ENCODE data around the gene CHCHD5. TPM values are rescaled to one million over a fixed set of nuclear protein-coding genes. Genes with fewer than 3 reads are reported as not detected.

The CHCHD5 gene
- total and polyA plus RNA-seq, 2 of the 8 experiments (the other 6 are each of a cell fraction or from before 2014, with no cell fraction given) = 27.2 to 71.5 TPM

- no peak for DNase-seq (ENCODE audit: low read depth in 1 of 2, low spot score in 2 of 2)
- FAIRE-seq = no peak
- Histone ChIP-seq H4K8ac (ENCODE audit: extremely low read depth, insufficient read depth, low read length) (no peak overlapping the region), H2AK5ac (ENCODE audit: low read depth, low read length) (no peak overlapping the region), H3K14ac (ENCODE audit: insufficient read length) (no peak overlapping the region), H3K18ac (ENCODE audit: extremely low read depth, low read length) (no peak overlapping the region), H3K9me3 (ENCODE audit: insufficient read depth in 2 of 2, low read depth in 1 of 2, low read length in 1 of 2) (no peaks in the 10 kb centered on the region), H2AFZ (ENCODE audit: low read length) (no peak overlapping the region), H4K20me1 (replicated peaks in 1 of 2; ENCODE audit: control insufficient read depth in 1 of 2, insufficient read depth in 2 of 2, low read length in 2 of 2) (no peaks in the 10 kb centered on the region), H3K9ac (replicated peaks in 1 of 4; ENCODE audit: extremely low read depth in 1 of 4, low read depth in 3 of 4, low read length in 3 of 4) (no peak overlapping the region), H3K27ac (ENCODE audit: low read depth, low read length) (no peak overlapping the region), H2BK20ac (ENCODE audit: low read length) (no peak overlapping the region), H3K23ac (ENCODE audit: insufficient read length) (no peak overlapping the region), H3K4me1 (replicated peaks in 1 of 4; ENCODE audit: control insufficient read depth in 3 of 4, insufficient read depth in 4 of 4, low read length in 3 of 4) (no peaks in the 10 kb centered on the region), H3K4me2 (ENCODE audit: insufficient read depth in 1 of 2, low read depth in 2 of 2, low read length in 2 of 2) (no peak overlapping the region), H3K27me3 (replicated peaks in 1 of 4; ENCODE audit: control insufficient read depth in 3 of 4, extremely low read depth in 1 of 4, insufficient read depth in 3 of 4, low read length in 3 of 4) (no peaks in the 10 kb centered on the region), H3K79me1 (ENCODE audit: low read depth, low read length) (no peaks in the 10 kb centered on the region), H2BK120ac (replicated peaks; ENCODE audit: low read depth, low read length) (no peak overlapping the region), H3K23me2 (ENCODE audit: low read depth, low read length) (no peaks in the 10 kb centered on the region), H3K79me2 (ENCODE audit: control insufficient read depth in 1 of 2, insufficient read depth in 2 of 2, low read length in 2 of 2) (no peaks in the 10 kb centered on the region), H4K91ac (replicated peaks; ENCODE audit: insufficient read length, low read length) (no peak overlapping the region), H3K4me3 (ENCODE audit: extremely low read depth in 1 of 4, insufficient read depth in 2 of 4, low read depth in 3 of 4, low read length in 4 of 4) (no peak overlapping the region), H2BK12ac (ENCODE audit: low read depth, low read length) (no peak overlapping the region), H4K5ac (ENCODE audit: insufficient read length, low read depth, low read length) (no peak overlapping the region), H3K56ac (replicated peaks; ENCODE audit: insufficient read length, low read depth, low read length) (no peak overlapping the region), H3K36me3 (ENCODE audit: control insufficient read depth in 2 of 4, insufficient read depth in 4 of 4, low read length in 3 of 4) (no peaks in the 10 kb centered on the region), H3K4ac (replicated peaks; ENCODE audit: insufficient read length, low read depth, low read length) (no peak overlapping the region), H2BK5ac (ENCODE audit: low read depth, low read length) (no peak overlapping the region), H2BK15ac (ENCODE audit: low read length) (no peak overlapping the region)
- no peak for TF ChIP-seq SP1 (IDR thresholded peaks at IDR 0.05; ENCODE audit: low read depth, low read length)
- no peak for TF ChIP-seq JUND (IDR thresholded peaks at IDR 0.05; ENCODE audit: low read length)
- TF ChIP-seq NANOG (IDR thresholded peaks at IDR 0.05; ENCODE audit: insufficient read depth, low read depth, low read length, poor library complexity, severe bottlenecking) = no peak
- TF ChIP-seq PHF8 (conservative IDR thresholded peaks at IDR 0.05; ENCODE audit: low read depth, low read length) = no peak
- TF ChIP-seq KDM1A (IDR thresholded peaks at IDR 0.05; ENCODE audit: borderline replicate concordance, low read length) = no peak
- TF ChIP-seq USF2 (IDR thresholded peaks at IDR 0.05; ENCODE audit: low read length) = no peak
- no peak for TF ChIP-seq SIX5 (IDR thresholded peaks at IDR 0.05; ENCODE audit: low read depth, low read length)
- TF ChIP-seq MAX (IDR thresholded peaks at IDR 0.05) = no peak
- no peak for TF ChIP-seq TCF12 (IDR thresholded peaks at IDR 0.05; ENCODE audit: low read depth, low read length)
- ChIA-PET CTCF (ENCODE audit: partially characterized antibody) (interaction anchor here (1.0 to 8.9 kb wide), 4 partner anchors 10 to 122 kb away, joined by 3 to 57 read pairs (median 12); no protein-coding TSS in a partner anchor), POLR2A (ENCODE audit: partially characterized antibody) (no interaction called here)
- WGBS, 2 experiments (ENCODE audit: extremely low coverage in 1 of 2, insufficient coverage in 1 of 2, insufficient read length in 1 of 2, insufficient replicate concordance in 2 of 2, low coverage in 1 of 2, low lambda C conversion rate in 2 of 2, missing lambda C conversion rate in 1 of 2) = 74% methylated on average over 4 of the region's 4 CpGs; no CpG with 5 or more reads in 1 of the 2 experiments
These were observed 20.5 kb downstream of the CHCHD5 start for GRCh38 chr2:112604952-112605351.

All from H1 (cell line).